HUES48 (cell line): Measurements from ENCODE around the gene METRN.

ENCODE experiments used
- H3K27ac ChIP-seq: one replicate; pipeline ENCODE4 v1.7.0; 2013; ENCODE audit warnings: low read depth, low read length, inconsistent platforms
- H3K27me3 ChIP-seq: 2 replicates; pipeline ENCODE4 v1.6.1; 2013; ENCODE audit warnings: mild to moderate bottlenecking, low read length; ENCODE audit not compliant: control insufficient read depth, insufficient read depth
- H3K36me3 ChIP-seq: 2 replicates; pipeline ENCODE4 v1.6.1; 2013; ENCODE audit warnings: low read length; ENCODE audit not compliant: control insufficient read depth, insufficient read depth
- H3K4me1 ChIP-seq: 2 replicates; pipeline ENCODE4 v1.6.1; 2013; ENCODE audit warnings: mild to moderate bottlenecking, low read length; ENCODE audit not compliant: control insufficient read depth, insufficient read depth
- H3K4me3 ChIP-seq: 2 replicates; pipeline ENCODE4 v1.5.1; 2013; ENCODE audit warnings: mild to moderate bottlenecking, low read depth, low read length
- H3K9ac ChIP-seq: 2 replicates; pipeline ENCODE4 v1.6.1; 2013; ENCODE audit warnings: mild to moderate bottlenecking, low read depth, low read length, moderate library complexity
- H3K9me3 ChIP-seq: 2 replicates; pipeline ENCODE4 v1.6.1; 2013; ENCODE audit warnings: low read length; ENCODE audit not compliant: control insufficient read depth, insufficient read depth

Gene METRN

GRCh38 chr16:694863-695354 is 20.0 kb upstream of the METRN start:
- Histone ChIP-seq H3K36me3 (no peaks in the 10 kb centered on the region), H3K9me3 (no peaks in the 10 kb centered on the region), H3K27me3 (peaks cover 64% of the 10 kb centered on the region), H3K4me3 (peak overlapping the region; percentile 69), H3K9ac (no peak overlapping the region), H3K27ac (no peak overlapping the region), H3K4me1 (no peaks in the 10 kb centered on the region)

- peak overlapping the region; percentile 74 for H3K4me3 ChIP-seq
- H3K9ac ChIP-seq = peak overlapping the region; percentile 45; the same call in 1 of the 2 replicates
- H3K27me3 ChIP-seq = peaks cover 71% of the 10 kb centered on the region
These were observed 19.4 kb upstream of the METRN start for GRCh38 chr16:695355-696089.

GRCh38 chr16:698911-699671 is 15.8 kb upstream of the METRN start:
- no peak overlapping the region for H3K4me3 ChIP-seq
- H3K9me3 ChIP-seq = no peaks in the 10 kb centered on the region
- H3K9ac ChIP-seq = no peak overlapping the region
- H3K27me3 ChIP-seq = peaks cover 80% of the 10 kb centered on the region
- no peak overlapping the region for H3K27ac ChIP-seq
- H3K4me1 ChIP-seq = no peaks in the 10 kb centered on the region
- H3K36me3 ChIP-seq = no peaks in the 10 kb centered on the region

More at GRCh38 chr16:695355-696089, 19.4 kb upstream of the METRN start:
- Histone ChIP-seq H3K9me3 (no peaks in the 10 kb centered on the region), H3K4me1 (no peaks in the 10 kb centered on the region), H3K27ac (no peak overlapping the region), H3K36me3 (no peaks in the 10 kb centered on the region)

GRCh38 chr16:700684-701584 is 14.0 kb upstream of the METRN start:
- peak overlapping the region; percentile 35; the same call in 1 of the 2 replicates for H3K4me3 ChIP-seq
- no peaks in the 10 kb centered on the region for H3K4me1 ChIP-seq
- H3K27ac ChIP-seq = no peak overlapping the region
- no peaks in the 10 kb centered on the region for H3K9me3 ChIP-seq
- H3K9ac ChIP-seq = no peak overlapping the region
- no peaks in the 10 kb centered on the region for H3K36me3 ChIP-seq
- H3K27me3 ChIP-seq = peaks cover 78% of the 10 kb centered on the region

GRCh38 chr16:702341-702740 is 12.6 kb upstream of the METRN start:
- Histone ChIP-seq H3K4me3 (no peak overlapping the region), H3K36me3 (no peaks in the 10 kb centered on the region), H3K9me3 (no peaks in the 10 kb centered on the region), H3K27ac (no peak overlapping the region), H3K27me3 (peaks cover 87% of the 10 kb centered on the region), H3K9ac (no peak overlapping the region), H3K4me1 (no peaks in the 10 kb centered on the region)

GRCh38 chr16:703406-703805 is 11.5 kb upstream of the METRN start:
- H3K4me3 ChIP-seq = no peak overlapping the region
- no peaks in the 10 kb centered on the region for H3K9me3 ChIP-seq
- no peaks in the 10 kb centered on the region for H3K4me1 ChIP-seq
- peaks cover 94% of the 10 kb centered on the region for H3K27me3 ChIP-seq
- no peak overlapping the region for H3K9ac ChIP-seq
- no peak overlapping the region for H3K27ac ChIP-seq
- no peaks in the 10 kb centered on the region for H3K36me3 ChIP-seq

GRCh38 chr16:704047-704446 is 10.9 kb upstream of the METRN start:
- H3K9ac ChIP-seq = no peak overlapping the region
- no peaks in the 10 kb centered on the region for H3K9me3 ChIP-seq
- no peak overlapping the region for H3K4me3 ChIP-seq
- no peaks in the 10 kb centered on the region for H3K4me1 ChIP-seq
- no peaks in the 10 kb centered on the region for H3K36me3 ChIP-seq
- H3K27ac ChIP-seq = no peak overlapping the region
- H3K27me3 ChIP-seq = peaks cover 96% of the 10 kb centered on the region

GRCh38 chr16:704552-705380 is 10.2 kb upstream of the METRN start:
- no peak overlapping the region for H3K27ac ChIP-seq
- no peaks in the 10 kb centered on the region for H3K9me3 ChIP-seq
- H3K4me3 ChIP-seq = peak overlapping the region; percentile 35; the same call in 1 of the 2 replicates
- H3K36me3 ChIP-seq = no peaks in the 10 kb centered on the region
- peaks cover 95% of the 10 kb centered on the region for H3K27me3 ChIP-seq
- H3K9ac ChIP-seq = no peak overlapping the region
- no peaks in the 10 kb centered on the region; the same call in 1 of the 2 replicates for H3K4me1 ChIP-seq

- Histone ChIP-seq H3K4me1 (peaks cover 2% of the 10 kb centered on the region; the same call in 1 of the 2 replicates), H3K4me3 (peak within 1 kb of the TSS; percentile 57), H3K27ac (no peak within 1 kb of the TSS), H3K9me3 (no peaks in the 10 kb centered on the region), H3K36me3 (no peaks in the 10 kb centered on the region), H3K27me3 (peaks cover 87% of the 10 kb centered on the region), H3K9ac (no peak within 1 kb of the TSS)
These were observed 9.3 kb upstream of the METRN start, which contains the start of gene FBXL16 for GRCh38 chr16:705431-706188. Gene FBXL16, minus strand, starts transcription at chr16:705801. Its CDS starts 8,396 bp downstream, at chr16:697405.
